Inflammatory macrophage treated with lipopolysaccharide for 1 hour (primary cell): Measurements from ENCODE around the gene LRMDA.
A peak's percentile ranks its signal among the peaks of the same experiment; 100 is the strongest.
"Not testable (repeated sequence)": the region's sequence is repeated elsewhere in the genome, so short reads cannot be mapped to it uniquely, and the experiment has no call there.

Experiments used
- DNase-seq, 2 donors: peaks; one replicate each; pipeline ENCODE4 v3.0.0-alpha.2; 2020 to 2022

The LRMDA gene

DNA sequence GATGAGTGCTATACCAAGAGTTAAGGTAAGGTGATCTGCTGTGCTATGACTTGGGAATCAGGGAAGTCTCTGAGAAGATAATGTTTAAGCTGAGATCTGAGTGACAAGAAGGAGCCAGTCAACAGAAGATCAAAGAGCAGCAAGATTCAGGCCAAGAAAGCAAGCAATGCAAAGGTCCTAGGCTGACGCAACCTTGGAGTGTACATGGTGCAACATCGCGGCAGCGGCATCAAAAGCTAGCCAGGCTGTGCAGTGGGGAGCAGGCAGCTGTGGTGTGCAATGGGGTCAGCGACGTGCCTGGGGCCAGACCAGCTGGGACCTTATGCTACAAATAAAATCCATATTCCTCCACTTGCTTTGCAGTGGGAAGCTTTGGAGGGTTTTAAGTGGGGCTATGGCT, 324.1 kb downstream of the LRMDA start:
- no peak for DNase-seq

DNA sequence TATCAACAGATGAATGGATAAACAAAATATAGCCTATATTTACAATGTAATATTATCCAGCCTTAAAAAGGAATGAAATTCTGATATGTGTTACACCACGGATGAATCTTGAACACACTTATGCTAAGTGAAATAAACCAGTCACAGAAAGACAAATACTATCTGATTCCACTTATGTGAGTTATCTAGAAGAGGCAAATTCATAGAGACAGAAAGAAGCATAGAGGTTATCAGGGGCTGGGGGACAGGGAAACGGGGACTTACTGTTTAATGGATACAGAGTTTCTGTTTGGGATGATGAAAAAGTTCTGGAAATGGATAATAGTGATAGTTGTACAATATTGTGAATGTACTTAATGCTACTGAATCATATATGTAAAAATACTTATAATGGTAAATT, 329.9 kb downstream of the LRMDA start:
- DNase-seq: no peak

DNA sequence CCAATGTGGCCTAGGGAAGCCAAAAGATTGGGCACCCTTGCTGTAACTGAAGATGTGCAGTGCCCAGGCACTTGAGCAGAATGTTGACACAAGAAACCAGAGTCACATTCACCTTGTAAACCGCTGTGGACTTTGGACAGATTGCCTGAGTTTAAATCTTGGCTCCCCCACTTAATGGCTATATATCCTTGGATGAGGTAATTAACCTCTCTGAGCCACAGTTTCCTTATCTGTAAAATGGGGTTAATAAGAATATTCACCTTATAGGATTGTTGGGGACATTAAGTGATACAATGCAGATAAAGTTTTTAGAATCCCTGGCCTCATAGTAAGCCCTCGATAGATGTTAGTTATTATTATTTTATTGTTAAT, 331.0 kb downstream of the LRMDA start:
- no peak for DNase-seq

DNA sequence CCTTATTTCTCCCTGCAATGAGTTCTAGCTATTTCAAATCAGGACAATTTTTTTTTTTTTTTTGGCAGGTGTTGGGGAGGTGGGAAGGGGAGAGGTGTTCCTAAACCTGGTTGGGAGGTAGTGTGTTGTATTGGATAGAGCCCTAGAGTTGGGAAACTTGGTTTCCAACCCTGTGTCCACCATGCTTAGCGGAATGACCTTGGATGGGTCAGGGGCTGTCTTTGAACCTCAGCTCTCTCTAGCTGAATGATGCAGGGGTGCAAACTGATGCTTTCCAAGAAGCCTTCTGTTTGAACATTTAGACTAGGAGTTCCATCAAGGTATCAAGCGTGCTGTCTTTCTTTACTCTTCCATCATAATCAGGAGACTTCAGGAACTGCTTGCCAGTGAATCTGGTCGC, 332.2 kb downstream of the LRMDA start:
- DNase-seq: no peak

DNA sequence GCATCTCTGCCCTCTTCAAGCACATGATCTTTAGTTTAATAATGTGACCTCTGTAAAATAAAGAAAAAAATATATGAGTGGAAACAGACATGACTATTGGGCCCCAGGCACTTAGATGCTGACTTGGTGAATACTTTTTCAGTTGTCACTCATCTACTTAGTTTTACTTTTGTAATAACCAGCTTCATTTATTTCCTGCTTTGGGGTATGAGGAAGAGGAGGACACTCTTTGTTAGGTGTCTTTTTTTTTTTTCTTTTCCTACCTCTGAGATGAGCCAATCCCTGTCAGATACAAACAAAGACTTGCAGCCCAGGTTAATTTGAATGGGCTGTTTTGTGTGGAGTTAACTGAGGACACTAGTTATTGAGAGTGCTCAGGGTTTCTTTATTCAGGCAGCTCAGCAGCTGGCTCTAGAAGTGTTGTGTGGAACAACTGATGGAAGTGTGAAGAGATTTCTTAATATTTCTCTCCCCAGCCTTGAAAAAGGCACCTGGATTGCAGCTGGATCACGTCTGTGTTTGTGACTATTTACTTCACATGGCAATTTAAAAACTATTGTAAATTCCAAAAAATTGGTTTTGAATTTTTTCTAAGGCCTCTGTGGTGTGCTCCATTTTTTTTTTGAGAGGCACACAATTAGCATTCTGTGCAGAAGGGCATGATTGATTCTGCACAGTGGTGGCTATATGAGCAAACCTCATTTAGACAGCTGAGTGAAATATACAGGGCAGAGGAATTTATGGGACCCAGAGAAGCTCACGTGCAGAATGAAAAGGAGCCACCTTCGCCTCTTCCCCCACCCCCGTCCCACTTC, 333.8 kb downstream of the LRMDA start:
- DNase-seq: no peak

DNA sequence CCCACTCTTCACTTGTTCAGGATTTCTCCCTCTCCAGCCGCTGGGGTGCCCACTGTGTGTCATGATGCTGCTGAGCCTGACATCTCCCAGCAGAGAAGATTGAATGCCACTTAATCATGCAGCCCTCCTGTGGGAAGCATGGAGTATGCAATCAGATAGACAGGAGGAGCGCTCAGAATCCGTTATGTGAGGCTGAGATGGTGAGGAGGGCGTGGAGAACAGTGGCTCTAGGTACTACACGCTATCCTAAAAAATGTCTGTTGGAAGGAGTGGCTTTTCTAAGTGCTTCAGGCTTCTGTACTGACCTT, 334.3 kb downstream of the LRMDA start:
- DNase-seq: no peak

DNA sequence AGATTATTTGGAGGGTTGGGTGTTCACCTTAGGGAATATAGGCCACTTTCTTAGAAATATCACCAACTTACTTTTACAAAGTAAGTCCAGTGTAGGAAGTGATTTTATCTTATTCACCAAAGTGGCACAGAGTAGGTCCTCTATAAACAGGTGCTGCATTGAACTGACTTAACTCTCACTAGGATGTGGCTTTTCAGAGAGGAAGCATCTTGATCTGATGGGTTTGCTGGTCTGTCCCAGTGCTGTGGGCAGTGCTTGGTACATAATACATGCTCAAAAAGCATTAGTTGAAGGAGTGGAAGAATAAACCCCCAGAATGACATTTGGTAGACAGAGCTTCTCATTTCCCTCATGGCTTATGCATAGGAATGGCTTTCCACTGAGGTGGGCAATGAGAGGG, 334.7 kb downstream of the LRMDA start:
- DNase-seq: no peak

DNA sequence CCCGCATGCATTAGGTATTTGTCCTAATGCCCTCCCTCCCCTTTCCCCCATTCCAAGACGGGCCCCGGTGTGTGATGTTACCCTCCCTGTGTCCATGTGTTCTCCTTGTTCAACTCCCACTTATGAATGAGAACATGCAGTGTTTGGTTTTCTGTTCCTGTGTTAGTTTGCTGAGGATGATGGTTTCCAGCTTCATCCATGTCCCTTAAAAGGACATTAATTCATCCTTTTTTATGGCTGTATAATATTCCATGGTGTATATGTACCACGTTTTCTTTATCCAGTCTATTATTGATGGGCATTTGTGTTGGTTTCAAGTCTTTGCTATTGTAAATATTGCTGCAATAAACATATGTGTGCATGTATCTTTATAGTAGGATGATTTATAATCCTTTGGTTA, 335.3 kb downstream of the LRMDA start:
- not testable (repeated sequence) for DNase-seq

DNA sequence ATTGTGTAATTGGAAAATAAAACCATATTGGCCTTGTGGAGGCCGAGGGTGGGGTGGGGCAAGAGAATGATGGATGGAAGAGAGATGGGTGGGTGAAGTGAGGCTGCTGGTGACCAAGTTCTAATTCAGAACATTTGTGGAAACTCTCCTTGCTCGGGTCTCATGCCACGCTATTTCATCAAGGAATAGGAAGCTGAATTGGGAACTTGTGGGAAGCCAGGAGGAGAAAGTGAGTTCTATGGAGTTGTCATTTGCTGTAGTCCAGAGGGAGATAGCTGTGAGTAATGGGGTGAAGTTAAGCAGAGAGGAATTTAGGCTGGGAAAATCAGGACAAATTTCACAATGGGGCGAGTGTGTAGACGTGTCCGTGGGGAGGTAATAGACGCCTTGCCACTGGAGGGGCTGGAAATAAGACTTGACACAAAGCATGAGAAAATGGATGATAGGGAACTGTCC, 339.2 kb downstream of the LRMDA start:
- no peak for DNase-seq

DNA sequence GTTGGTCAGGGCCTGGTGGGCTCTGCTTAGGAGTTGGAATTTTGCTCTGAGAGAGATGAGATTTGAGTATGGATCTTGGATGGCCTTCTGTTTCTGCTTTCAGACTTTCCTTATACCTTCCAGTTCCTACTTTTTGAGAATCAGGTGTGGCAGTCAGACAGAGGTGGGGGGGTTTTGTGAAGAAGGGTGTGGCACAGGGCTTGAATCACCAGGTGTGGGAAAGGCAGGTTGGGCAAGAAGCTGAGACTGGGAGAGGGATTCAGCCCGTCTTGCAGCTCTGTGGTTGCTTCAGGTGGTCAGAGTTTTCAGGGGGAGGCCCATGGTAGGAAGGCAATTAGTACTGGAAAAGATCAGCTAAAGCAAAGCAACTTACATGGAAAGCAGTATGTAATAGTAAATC, 340.2 kb downstream of the LRMDA start:
- no peak for DNase-seq

DNA sequence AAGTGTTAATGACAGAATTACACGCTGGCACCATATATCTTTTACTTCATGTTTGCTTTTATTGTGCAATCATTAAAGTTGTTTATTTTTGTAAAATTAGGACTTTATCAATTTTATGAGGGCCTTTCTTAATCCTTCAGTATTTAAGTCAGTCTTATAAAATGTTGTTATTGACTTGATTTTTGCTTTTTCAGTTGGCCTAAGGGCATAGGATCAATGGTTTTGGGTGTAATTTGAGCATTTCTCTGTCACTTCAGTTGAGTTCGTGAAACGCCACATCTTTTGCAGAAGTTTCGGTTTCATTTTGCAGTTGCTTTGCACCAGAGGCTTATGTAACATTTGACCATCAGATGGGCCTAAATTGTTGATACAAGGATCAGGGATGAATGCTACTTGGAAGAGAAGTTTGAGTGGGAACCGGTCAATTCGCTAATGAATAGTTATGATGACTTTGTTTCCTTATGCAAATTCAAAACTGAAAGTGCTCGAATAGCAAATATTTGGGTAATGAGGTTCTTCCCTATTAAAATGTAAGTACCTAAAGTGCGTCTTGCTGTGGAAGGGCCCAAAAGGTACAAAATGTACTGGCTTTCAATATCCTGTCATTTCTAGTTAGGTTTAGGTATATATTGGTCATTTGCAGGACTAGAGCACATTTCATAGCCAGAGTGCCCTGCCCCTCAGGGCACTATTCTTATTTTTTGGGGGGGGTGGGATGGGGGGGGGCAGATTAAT, 340.9 kb downstream of the LRMDA start:
- DNase-seq: peak; percentile 52 to 69

DNA sequence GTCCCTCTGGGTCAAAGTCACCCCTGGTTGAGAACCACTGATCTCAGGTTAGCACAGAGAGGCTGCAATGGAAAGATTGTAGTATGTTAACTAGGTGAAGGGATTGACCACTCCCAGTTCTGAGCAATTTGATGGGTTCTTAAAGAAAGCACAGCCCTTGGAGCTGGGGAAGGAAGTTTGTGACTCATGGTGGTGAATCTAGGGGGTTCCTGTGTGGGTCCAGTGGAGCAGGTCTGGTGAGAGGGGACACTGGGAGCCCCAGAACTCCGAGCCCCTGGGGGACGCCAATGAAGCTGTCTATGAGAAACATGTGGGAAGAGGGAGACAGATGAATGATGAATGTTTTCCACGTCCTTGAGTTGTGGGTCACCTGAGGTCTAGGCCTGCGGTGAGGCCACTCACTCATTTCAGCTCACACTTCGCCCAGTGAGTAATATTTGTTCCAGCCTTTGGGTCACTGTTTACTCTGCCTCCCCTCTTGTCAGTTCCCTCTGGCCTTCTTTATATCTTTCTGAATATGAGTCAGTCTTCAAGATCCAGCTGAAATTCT, 341.9 kb downstream of the LRMDA start:
- DNase-seq: no peak

DNA sequence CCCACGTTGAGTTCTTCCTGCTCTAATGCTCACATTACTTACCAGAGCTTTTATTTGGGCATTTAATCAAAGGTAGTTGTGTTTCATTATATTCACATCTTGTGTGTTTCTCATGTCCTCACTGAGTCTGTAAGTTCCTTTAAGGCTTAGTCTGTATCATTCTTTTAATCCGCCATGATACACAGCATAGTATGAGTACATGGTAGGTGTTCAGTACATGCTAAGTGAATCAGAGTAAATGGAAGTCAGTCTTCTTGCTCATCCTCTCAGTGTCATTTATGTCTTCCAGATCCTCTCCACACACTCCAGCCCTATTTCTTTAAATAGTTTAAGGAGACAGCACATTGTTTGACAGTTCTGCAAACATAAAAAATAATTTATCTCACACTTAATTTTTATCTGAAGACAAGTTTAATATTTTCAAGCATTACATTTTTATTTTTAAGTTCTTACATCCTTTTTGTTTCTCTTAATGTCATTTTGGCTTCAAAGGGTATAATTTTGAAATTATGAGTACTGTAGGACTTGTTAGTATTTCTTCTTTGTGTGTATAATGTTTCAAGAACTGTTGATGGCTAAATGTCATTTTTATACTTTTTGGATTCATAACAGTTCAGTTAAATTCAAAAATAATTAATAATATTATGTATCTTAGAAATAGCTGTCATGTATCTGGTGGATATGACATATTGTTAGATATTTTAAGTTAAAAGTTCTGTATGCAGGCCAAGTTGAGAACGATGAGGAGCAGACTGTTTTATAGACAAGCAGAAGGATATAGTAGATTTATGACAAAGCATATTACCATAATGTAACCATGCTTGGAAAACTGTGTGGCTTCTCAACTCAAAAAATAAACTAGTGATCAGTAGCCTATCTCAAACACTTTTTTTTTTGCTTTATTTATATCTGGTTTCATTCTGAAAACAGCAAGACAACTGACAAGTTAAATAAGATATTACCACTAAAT, 342.7 kb downstream of the LRMDA start:
- DNase-seq: no peak

DNA sequence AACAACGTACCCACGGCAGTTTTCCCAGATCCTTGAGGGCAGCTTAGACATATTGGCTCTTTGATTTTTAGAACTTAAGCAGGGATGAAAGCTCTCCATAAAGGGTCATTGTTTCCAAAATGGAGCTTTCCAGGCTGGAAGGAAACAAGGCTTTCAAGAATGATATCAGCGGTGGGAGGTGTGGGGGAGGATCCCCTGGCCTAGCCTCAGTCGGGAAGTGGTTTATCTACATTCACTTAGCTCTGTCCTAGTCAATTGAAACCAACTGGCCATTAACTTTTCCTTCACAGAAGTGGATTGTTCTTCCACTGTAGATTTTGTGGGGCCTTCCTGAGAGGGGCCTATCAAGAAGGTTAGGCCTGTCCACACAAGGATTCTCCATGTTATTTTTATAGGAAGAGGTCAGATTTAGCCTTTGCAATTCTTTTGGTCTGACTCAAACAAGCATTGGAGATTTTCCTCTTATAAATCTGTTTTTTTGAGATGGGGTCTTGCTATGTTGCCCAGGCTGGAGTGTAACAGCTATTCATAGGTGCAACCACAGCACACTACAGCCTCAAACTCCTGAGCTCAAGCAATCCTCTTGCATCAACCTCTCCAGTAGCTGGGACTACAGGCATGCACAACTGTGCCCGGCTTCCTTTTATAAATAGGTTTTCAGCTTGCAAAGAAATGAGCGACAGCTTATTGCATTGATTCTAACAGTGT, 343.5 kb downstream of the LRMDA start:
- no peak for DNase-seq

DNA sequence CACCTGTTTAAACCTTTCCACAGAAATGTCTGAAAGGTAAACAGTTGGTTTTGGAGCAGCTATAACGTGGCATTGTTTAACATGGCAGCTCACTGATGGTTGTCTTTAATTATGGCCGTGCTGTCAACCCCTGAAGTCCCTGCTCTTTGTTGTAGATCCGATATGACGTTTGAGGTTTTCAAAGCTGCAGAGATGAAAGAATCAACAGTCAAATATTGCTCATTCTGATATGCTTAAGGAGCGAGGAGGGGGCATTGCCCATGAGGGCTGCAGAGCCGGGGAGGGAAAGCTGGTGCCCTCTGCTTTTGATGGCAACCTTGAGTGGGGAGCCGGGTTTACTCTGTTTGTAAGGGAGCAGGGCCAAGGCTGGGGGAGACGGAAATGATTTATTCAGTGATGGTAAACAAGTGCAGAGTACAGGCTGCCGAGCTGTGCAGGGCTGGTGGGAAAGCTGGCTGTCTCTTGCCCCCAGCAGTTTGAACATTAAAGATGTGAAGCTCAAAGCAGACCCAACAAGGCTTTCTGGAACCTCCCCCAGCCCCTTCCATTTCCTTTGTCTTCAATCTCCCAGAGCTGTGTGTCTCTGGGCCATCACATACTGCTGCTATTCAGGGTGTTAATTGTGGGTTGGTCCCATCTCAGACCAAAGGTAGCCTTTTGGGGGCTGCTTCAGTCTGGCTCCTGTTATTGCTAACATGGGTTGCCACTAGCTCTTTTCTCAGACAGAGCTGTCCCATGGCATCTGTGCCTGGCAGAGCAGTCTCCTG, 345.5 kb downstream of the LRMDA start:
- DNase-seq: no peak

DNA sequence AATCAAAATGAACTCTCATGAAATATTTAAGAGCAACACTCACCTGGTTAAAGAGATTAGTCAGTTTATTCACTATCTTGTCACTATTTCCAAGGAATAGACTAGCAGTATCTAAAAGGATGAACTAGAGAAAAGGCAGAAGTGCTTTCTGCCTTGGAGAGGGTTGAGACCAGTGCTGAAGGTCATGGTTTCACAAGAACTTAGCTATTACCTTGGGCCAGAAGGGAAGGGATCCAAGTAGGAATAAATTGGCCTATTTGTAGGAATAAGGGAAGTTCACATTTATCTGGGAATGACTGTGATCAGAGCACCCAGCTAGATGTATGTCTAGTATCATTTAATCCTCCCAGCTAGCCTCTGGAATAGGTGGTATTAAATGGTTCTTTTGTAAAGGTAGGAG, 347.2 kb downstream of the LRMDA start:
- no peak for DNase-seq

DNA sequence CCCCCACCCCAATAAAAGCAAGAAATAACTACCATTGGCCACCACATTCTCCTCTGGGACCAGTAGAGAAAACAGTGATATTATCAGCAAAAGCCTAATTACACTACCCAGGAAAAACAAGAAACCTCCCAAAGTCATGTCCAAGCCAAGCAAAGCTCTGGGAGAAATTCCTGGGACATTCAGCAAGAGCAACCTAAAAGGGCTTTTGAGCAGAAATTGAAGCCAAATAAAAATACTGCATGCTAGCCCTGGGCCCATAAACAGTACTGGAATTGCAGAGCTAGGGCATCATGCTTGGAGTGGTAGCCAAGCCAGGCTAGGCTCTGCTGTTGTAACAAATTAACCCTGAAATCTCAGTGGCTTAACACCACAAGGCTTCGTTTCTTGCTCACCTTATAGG, 347.9 kb downstream of the LRMDA start:
- DNase-seq: no peak

DNA sequence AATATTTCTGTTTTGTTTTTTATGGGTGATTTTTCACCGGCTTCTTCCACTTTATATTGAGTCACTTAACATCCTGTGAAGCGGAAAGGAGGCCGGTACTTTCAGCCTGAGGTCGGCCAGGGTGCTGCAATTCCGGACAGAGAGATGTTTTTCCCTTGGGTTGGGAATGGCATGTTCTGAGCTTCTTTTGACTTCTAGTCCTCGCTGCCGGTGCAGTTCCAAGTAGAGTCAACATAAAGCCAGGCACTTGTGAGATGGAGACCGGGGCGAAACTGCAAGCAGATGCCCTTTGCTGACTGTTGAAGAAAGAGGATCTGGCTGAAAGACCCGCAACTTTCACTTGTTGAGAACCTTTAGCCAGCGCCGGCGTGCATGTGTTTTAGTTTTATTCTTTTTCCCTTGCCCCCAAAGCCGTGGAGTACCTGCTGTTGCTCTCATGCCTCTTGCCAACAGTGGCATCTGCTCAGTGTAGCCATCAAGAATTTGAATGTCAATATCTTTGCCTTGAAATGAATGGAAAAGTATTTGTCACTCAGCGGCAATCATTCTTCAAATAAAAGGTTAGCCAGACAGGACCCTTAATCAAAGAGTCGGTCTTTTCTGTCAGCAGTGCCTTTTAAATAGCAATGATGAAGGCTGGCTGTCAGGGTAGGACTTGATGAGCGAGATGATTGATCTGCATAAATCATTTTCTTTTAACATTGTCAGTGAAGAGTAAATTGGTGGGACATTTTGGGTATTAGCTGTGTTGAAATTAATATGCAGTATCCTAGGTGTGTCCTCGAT, 351.2 kb downstream of the LRMDA start:
- DNase-seq: no peak

DNA sequence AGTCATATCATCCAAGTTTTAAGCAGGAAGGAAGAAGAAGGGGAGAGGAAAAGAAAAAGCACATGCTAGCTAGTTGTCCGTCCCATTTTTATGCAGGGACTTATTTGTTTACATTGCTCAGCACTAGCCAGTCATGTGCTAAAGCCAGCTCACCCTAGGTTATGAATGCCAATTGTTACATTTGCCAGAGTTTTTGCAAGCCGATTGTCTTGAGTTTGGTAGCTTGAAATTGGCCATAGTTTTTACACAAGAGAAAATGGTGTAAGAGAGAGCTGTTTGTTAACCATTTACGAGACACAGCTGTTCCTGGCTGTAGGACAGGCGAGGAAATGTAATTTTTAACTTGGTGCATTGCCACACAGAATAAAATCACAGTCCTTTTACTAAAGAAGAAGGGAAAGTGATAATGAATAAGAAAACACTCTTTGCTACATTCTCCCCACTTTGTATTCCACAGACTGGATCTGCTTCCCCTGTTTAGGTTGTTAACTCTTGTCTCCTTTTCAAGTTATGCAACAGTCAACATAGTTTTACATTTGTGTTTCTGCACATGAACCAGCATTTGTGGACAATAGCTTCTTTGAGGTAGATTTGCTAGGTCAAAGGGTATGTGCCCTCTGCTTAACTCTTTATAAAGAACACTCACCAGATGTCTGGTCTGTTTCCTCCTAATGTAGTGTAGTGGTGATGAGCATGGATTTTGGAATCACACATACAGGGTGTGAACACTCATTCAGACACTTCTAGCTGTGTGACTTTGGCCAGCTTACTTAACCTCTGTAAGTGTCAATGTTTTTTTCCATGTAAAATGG, 357.2 kb downstream of the LRMDA start:
- DNase-seq: no peak

DNA sequence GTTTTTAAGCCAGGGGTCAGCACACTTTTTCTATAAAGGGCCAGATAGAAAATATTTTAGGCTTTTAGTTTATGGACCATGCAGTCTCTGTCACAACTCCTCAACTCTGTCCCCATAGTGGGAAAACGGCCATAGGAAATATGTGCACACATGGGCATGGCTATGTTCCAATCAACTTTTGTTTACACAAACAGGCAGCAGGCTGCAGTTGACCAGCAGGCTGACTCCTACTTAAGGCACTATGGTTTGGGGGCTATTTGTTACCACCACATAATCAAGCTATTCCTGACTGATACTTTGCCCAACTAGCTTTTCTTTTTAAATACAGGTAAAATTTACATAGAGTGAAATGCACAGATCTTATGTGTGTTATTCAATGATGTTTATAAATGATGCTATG, 362.4 kb downstream of the LRMDA start:
- DNase-seq: no peak
